Right lobe of liver (tissue), 4 donors: Measurements from ENCODE around the gene PIK3R5.

ENCODE experiments used
- POLR2A ChIP-seq: fragments of 450-650 bp; IDR thresholded peaks from one replicate; pipeline ENCODE4 v1.6.1; 2017; ENCODE audit warnings: antibody characterized with exemption, mild to moderate bottlenecking
- TF ChIP-seq, protein P1 (sequence below), 4 donors: fragments of 200-600 bp in 3 of 4; fragments of 450-650 bp in 1 of 4; IDR thresholded peaks; one replicate each; pipeline versions ENCODE4 v1.5.1 to v1.8.0; 2016 to 2022; ENCODE audit warnings: antibody characterized with exemption in 4 of 4, mild to moderate bottlenecking in 2 of 4
- donor health status: DM: no; HTN: no; CAD: no.
- donor health status: DM: no; HTN: no; CAD: no.
- donor health status: DM: no; HTN: yes; CAD: no.

DNA sequence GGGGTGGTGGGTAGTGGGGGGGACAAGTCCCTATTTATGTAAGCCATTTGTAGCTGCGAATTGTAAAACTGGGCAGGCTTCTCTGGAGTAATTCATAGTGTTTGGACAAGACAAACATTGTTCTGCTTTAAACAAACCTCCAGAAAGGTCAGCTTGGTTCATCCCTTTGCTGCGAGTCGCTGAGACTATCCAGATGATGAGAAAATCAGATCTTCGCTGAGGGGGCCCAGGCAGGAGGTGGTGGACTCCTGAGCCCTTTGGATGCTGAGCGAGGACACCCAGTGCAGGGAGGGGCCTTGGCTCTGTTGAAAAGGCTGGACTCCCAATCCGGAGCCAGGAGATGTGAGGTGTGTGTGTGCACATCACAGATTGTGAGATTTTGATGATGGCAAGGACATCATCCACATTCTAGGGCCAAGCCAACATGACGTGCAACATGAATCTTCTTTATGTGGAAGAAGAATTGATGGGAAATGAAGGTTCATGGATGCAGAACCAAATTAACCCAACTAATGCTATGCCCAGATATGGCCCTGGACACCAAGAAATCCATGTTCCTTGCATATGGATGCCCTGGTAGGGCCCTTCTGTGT, 40.8 kb upstream of the PIK3R5 start:
- TF ChIP-seq, protein P1, sequence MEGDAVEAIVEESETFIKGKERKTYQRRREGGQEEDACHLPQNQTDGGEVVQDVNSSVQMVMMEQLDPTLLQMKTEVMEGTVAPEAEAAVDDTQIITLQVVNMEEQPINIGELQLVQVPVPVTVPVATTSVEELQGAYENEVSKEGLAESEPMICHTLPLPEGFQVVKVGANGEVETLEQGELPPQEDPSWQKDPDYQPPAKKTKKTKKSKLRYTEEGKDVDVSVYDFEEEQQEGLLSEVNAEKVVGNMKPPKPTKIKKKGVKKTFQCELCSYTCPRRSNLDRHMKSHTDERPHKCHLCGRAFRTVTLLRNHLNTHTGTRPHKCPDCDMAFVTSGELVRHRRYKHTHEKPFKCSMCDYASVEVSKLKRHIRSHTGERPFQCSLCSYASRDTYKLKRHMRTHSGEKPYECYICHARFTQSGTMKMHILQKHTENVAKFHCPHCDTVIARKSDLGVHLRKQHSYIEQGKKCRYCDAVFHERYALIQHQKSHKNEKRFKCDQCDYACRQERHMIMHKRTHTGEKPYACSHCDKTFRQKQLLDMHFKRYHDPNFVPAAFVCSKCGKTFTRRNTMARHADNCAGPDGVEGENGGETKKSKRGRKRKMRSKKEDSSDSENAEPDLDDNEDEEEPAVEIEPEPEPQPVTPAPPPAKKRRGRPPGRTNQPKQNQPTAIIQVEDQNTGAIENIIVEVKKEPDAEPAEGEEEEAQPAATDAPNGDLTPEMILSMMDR (IDR thresholded peaks at IDR 0.05): no peak
- no peak for TF ChIP-seq POLR2A
